Omental fat pad (tissue), 4 donors: Measurements from ENCODE around the gene DLST. TPM values are rescaled to one million over a fixed set of nuclear protein-coding genes. Genes with fewer than 3 reads are reported as not detected.

ENCODE experiments used
- ATAC-seq: fragments of 150-250 bp; one replicate; pipeline ENCODE4 v1.9.1; 2016; ENCODE audit warnings: mild to moderate bottlenecking, moderate library complexity; ENCODE audit not compliant: low FRiP score
- DNase-seq: peaks from one replicate; pipeline ENCODE4 v3.0.0-alpha.2; 2019; ENCODE audit warnings: low spot score
- CTCF ChIP-seq, 3 donors: fragments of 450-650 bp; IDR thresholded peaks; one replicate each; pipeline ENCODE4 v1.5.1; 2016 to 2017; ENCODE audit warnings: antibody characterized with exemption in 3 of 3, mild to moderate bottlenecking in 3 of 3, moderate library complexity in 2 of 3
- total RNA-seq, 4 donors: library from RNA; depleted of rRNA; stranded (reverse); fragments of >200 nt; gene quantifications; one replicate each; pipeline ENCODE4 v1.1.0, GENCODE V29; 2016

Gene DLST
- total RNA-seq, 4 donors from 2014 or later, result 102 to 144 (median 114) TPM

GRCh38 chr14:74920281-74920680 lies 38.6 kb downstream of the DLST start:
- DNase-seq, result no peak
- no peak for TF ChIP-seq CTCF (IDR thresholded peaks at IDR 0.05)
- ATAC-seq, result no peak

GRCh38 chr14:74921053-74921620 lies 39.4 kb downstream of the DLST start:
- no peak for DNase-seq
- no peak for TF ChIP-seq CTCF (IDR thresholded peaks at IDR 0.05)
- no peak for ATAC-seq

GRCh38 chr14:74921987-74922751 lies 40.5 kb downstream of the DLST start:
- ATAC-seq (no peak), DNase-seq (no peak)
- no peak for TF ChIP-seq CTCF (IDR thresholded peaks at IDR 0.05)

GRCh38 chr14:74922752-74923401 lies 41.2 kb downstream of the DLST start, which contains the start of gene RPS6KL1:
Gene RPS6KL1 (minus strand): TSS chr14:74923260. CDS start chr14:74921541, 1,719 bp downstream.
- DNase-seq, result peak; percentile 67
- no peak for TF ChIP-seq CTCF (IDR thresholded peaks at IDR 0.05)
- ATAC-seq, result peak; percentile 91

GRCh38 chr14:74924061-74924460 lies 42.3 kb downstream of the DLST start:
- ATAC-seq (no peak), DNase-seq (no peak)
- TF ChIP-seq CTCF (IDR thresholded peaks at IDR 0.05), result no peak

GRCh38 chr14:74927225-74927624 lies 45.5 kb downstream of the DLST start:
- TF ChIP-seq CTCF (IDR thresholded peaks at IDR 0.05), result no peak
- no peak for ATAC-seq
- DNase-seq, result no peak
